Measurements from ENCODE around the gene KCTD15. TPM values are rescaled to one million over a fixed set of nuclear protein-coding genes. Genes with fewer than 3 reads are reported as not detected.

The KCTD15 gene
- total RNA-seq = 10 to 100 TPM in 6 of 7 donors, 1 to 10 TPM in 1; 9.7 to 31.8 (median 23.9) TPM
- 10 to 100 TPM in 1 of 3 donors, 1 to 10 TPM in 2; 7.6 to 18.8 (median 8.5) TPM for polyA plus RNA-seq
- long read RNA-seq, donor 1, partial matches to known transcripts = 0 of 1 reads
- long read RNA-seq, donor 1, other reads (novel, unspliced or antisense) = 0 of 1 reads
- long read RNA-seq, donor 2, partial matches to known transcripts = 21 of 21 reads
- long read RNA-seq, donor 2, other reads (novel, unspliced or antisense) = 0 of 21 reads

- TF ChIP-seq POLR2AphosphoS5 (IDR thresholded peaks at IDR 0.05) (no peak), POLR2A (IDR thresholded peaks at IDR 0.05) (no peak), CTCF (IDR thresholded peaks at IDR 0.05 in 8 of 11, conservative IDR thresholded peaks at IDR 0.05 in 3 of 11) (no peak)
- H3K27ac ChIP-seq = peak within 1 kb of the TSS; percentile 85 to 94 (median 92)
- H3K36me3 ChIP-seq = peaks cover 0 to 10% (median 0%) of the 10 kb centered on the region in 6 donors
- no peaks in the 10 kb centered on the region for H3K9me3 ChIP-seq
- H3K4me3 ChIP-seq = peak within 1 kb of the TSS; percentile 64 to 90 (median 74)
- 1 to 2% (median 1%) methylated on average over 32 to 75 of the region's 92 CpGs for WGBS, 5 donors
- DNase-seq = no peak
- intact Hi-C loops (cut with DNase I; ENCODE audit: low total_unique reads) = no loop called here
- H3K27me3 ChIP-seq (replicated peaks in 1 of 7) = peaks cover 0 to 82% (median 31%) of the 10 kb centered on the region in 7 donors
- H3K4me1 ChIP-seq = peaks cover 7 to 68% (median 47%) of the 10 kb centered on the region in 6 donors
Observed at GRCh38 chr19:33796164-33796875, at the start of gene KCTD15. Gene KCTD15 (plus strand): TSS chr19:33796870. CDS start chr19:33800455, 3,585 bp downstream.

- no peak for TF ChIP-seq POLR2A (IDR thresholded peaks at IDR 0.05)
- TF ChIP-seq CTCF (IDR thresholded peaks at IDR 0.05 in 8 of 11, conservative IDR thresholded peaks at IDR 0.05 in 3 of 11) = no peak
- no peak for TF ChIP-seq POLR2AphosphoS5 (IDR thresholded peaks at IDR 0.05)
- Histone ChIP-seq H3K27me3 (replicated peaks in 1 of 7) (peaks cover 0 to 38% (median 0%) of the 10 kb centered on the region in 7 donors), H3K9me3 (no peaks in the 10 kb centered on the region), H3K4me1 (no peaks in the 10 kb centered on the region), H3K36me3 (no peaks in the 10 kb centered on the region), H3K4me3 (no peak overlapping the region), H3K27ac (no peak overlapping the region)
- no peak for DNase-seq
- intact Hi-C loops (cut with DNase I; ENCODE audit: low total_unique reads) = no loop called here
- 42 to 65% (median 50%) methylated on average over 3 to 4 of the region's 4 CpGs for WGBS, 5 donors
Observed at GRCh38 chr19:33747273-33747672, 49.4 kb upstream of the KCTD15 start.

GRCh38 chr19:33748231-33748630 lies 48.4 kb upstream of the KCTD15 start:
- Histone ChIP-seq H3K36me3 (no peaks in the 10 kb centered on the region), H3K9me3 (no peaks in the 10 kb centered on the region), H3K27me3 (replicated peaks in 1 of 7) (peaks cover 0 to 38% (median 0%) of the 10 kb centered on the region in 7 donors), H3K4me1 (no peaks in the 10 kb centered on the region), H3K4me3 (no peak overlapping the region), H3K27ac (no peak overlapping the region)
- TF ChIP-seq POLR2AphosphoS5 (IDR thresholded peaks at IDR 0.05) (no peak), CTCF (IDR thresholded peaks at IDR 0.05 in 8 of 11, conservative IDR thresholded peaks at IDR 0.05 in 3 of 11) (no peak), POLR2A (IDR thresholded peaks at IDR 0.05) (no peak)
- 79 to 92% (median 86%) methylated on average over 2 to 8 of the region's 8 CpGs for WGBS, 5 donors
- no peak for DNase-seq
- intact Hi-C loops (cut with DNase I; ENCODE audit: low total_unique reads) = no loop called here

GRCh38 chr19:33749016-33749415 lies 47.7 kb upstream of the KCTD15 start:
- Histone ChIP-seq H3K9me3 (no peaks in the 10 kb centered on the region), H3K36me3 (no peaks in the 10 kb centered on the region), H3K4me3 (no peak overlapping the region), H3K27me3 (replicated peaks in 1 of 7) (peaks cover 0 to 38% (median 0%) of the 10 kb centered on the region in 7 donors), H3K4me1 (no peaks in the 10 kb centered on the region), H3K27ac (no peak overlapping the region)
- TF ChIP-seq POLR2A (IDR thresholded peaks at IDR 0.05) (no peak), CTCF (IDR thresholded peaks at IDR 0.05 in 8 of 11, conservative IDR thresholded peaks at IDR 0.05 in 3 of 11) (no peak), POLR2AphosphoS5 (IDR thresholded peaks at IDR 0.05) (no peak)
- 69 to 83% (median 77%) methylated on average over 3 of the region's 3 CpGs for WGBS, 5 donors
- DNase-seq = no peak
- intact Hi-C loops (cut with DNase I; ENCODE audit: low total_unique reads) = no loop called here
